ENCODE data around the gene INSM2. TPM values are rescaled to one million over a fixed set of nuclear protein-coding genes. Genes with fewer than 3 reads are reported as not detected.

The INSM2 gene
- total RNA-seq, 2 donors from 2014 or later = not detected

DNA sequence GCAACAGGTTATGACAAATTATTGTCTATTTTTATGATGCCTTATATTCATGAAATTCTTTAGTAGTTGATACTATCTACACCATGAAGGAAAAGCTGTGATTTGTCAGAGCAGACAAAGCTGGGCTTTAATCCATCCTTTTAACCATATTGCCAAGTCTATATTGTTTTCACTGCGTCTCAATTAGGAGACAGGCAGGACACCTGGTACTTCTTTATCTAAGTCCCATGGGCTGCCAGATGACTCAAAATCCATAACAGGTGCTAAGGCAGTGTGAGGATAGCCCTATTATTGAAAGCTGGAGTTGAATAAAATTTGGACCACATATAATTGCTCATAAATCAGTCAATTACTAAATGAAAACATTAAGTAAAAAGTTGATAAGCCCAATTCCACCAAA is 22.6 kb downstream of the INSM2 start:
- WGBS, 2 donors = 72 to 78% methylated on average over 1 of the region's 1 CpG
- intact Hi-C loops (cut with DNase I) = no loop called here
- no peak for TF ChIP-seq POLR2A (IDR thresholded peaks at IDR 0.05)
- TF ChIP-seq, protein P1, sequence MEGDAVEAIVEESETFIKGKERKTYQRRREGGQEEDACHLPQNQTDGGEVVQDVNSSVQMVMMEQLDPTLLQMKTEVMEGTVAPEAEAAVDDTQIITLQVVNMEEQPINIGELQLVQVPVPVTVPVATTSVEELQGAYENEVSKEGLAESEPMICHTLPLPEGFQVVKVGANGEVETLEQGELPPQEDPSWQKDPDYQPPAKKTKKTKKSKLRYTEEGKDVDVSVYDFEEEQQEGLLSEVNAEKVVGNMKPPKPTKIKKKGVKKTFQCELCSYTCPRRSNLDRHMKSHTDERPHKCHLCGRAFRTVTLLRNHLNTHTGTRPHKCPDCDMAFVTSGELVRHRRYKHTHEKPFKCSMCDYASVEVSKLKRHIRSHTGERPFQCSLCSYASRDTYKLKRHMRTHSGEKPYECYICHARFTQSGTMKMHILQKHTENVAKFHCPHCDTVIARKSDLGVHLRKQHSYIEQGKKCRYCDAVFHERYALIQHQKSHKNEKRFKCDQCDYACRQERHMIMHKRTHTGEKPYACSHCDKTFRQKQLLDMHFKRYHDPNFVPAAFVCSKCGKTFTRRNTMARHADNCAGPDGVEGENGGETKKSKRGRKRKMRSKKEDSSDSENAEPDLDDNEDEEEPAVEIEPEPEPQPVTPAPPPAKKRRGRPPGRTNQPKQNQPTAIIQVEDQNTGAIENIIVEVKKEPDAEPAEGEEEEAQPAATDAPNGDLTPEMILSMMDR (IDR thresholded peaks at IDR 0.05) = no peak
- DNase-seq (no peak), ATAC-seq (no peak)
- Histone ChIP-seq H3K27me3 (no peaks in the 10 kb centered on the region), H3K4me1 (no peaks in the 10 kb centered on the region), H3K27ac (no peak overlapping the region), H3K9me3 (no peaks in the 10 kb centered on the region), H3K36me3 (replicated peaks in 1 of 2; ENCODE audit: insufficient read depth in 1 of 2, low read depth in 2 of 2) (no peaks in the 10 kb centered on the region), H3K4me3 (no peak overlapping the region)

DNA sequence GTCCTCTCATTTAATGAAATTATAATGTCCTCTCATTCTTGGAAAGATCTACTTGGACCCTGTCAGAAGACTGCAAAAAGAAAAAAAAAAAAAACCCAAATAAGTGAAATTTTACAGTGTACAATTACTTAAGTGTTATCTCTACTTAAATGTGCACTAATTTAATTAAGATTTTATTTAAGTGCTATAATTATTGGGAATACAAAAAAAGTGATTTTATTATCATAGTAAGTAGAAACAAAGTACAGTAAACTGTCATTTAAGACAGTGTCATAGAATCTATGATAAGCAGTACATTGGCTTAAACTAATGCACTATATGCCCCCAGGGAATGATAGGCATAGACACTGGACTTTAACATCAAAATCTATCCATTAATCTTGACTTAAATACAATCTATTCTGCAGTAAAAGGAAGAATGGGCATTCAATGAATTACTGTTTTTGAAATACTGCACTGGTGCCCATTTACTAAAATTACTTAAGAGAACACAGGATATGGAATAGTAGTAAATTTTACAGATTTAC is 23.3 kb downstream of the INSM2 start:
- ATAC-seq = no peak
- no peak for DNase-seq
- no peak for TF ChIP-seq POLR2A (IDR thresholded peaks at IDR 0.05)
- TF ChIP-seq, protein P1 (IDR thresholded peaks at IDR 0.05) = no peak
- intact Hi-C loops (cut with DNase I) = no loop called here
- no peaks in the 10 kb centered on the region for H3K36me3 ChIP-seq (replicated peaks in 1 of 2; ENCODE audit: insufficient read depth in 1 of 2, low read depth in 2 of 2)
- H3K27me3 ChIP-seq = no peaks in the 10 kb centered on the region
- no peak overlapping the region for H3K27ac ChIP-seq
- H3K9me3 ChIP-seq = no peaks in the 10 kb centered on the region
- no peak overlapping the region for H3K4me3 ChIP-seq
- H3K4me1 ChIP-seq = no peaks in the 10 kb centered on the region

DNA sequence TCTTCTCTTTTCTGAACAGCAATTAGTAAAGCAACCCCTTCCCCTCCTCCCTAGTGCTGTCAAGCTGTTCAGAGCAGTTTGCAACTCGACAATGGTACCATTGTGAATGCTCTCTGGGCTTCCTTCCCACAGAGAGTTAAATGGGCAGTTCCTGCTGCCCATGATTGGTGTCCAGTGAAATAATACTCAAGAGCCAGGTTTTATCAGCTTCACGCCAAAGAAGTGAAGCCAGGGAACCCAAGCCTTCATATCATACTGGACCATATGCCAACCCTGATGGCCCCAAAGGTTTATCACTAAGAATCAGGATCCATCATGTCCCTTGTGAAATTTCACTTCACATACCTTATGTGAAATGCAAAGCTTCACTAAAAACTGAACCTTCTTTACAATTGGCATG is 24.7 kb downstream of the INSM2 start:
- intact Hi-C loops (cut with DNase I) = no loop called here
- Histone ChIP-seq H3K27me3 (no peaks in the 10 kb centered on the region), H3K27ac (no peak overlapping the region), H3K4me3 (no peak overlapping the region), H3K9me3 (no peaks in the 10 kb centered on the region), H3K4me1 (no peaks in the 10 kb centered on the region), H3K36me3 (replicated peaks in 1 of 2; ENCODE audit: insufficient read depth in 1 of 2, low read depth in 2 of 2) (no peaks in the 10 kb centered on the region)
- DNase-seq = no peak
- ATAC-seq = no peak
- TF ChIP-seq POLR2A (IDR thresholded peaks at IDR 0.05) = no peak
- WGBS, 2 donors = 68 to 74% methylated on average over 2 of the region's 2 CpGs

DNA sequence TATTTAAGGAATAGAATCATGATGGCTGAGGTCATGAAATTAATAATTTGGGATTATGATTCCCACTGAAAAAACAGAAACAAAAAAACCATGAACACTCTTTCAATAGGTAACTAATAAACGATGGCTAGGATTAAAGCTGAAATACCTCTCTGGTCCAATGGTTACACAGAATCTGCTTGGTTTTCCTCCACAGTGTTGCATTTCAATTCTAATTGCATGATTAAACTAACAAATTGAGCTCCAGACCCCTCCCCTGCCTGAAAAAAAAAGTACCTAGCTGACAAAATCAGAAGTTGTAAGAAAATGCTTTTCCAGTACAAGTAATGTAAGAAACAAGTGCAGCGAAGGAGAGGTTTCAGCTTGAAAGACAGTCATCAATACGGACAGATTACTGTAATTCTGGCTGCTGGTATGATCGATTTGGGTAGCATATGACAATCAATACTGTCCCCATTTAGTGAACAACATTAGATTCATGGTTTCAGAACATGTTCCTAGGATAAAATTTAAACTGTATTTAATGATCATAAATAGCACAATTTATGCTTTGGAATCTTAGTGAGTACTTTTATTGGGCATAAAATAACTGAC is 32.0 kb downstream of the INSM2 start:
- Histone ChIP-seq H3K4me3 (no peak overlapping the region), H3K36me3 (replicated peaks in 1 of 2; ENCODE audit: insufficient read depth in 1 of 2, low read depth in 2 of 2) (no peaks in the 10 kb centered on the region), H3K27me3 (no peaks in the 10 kb centered on the region), H3K27ac (no peak overlapping the region), H3K4me1 (no peaks in the 10 kb centered on the region), H3K9me3 (no peaks in the 10 kb centered on the region)
- DNase-seq (no peak), ATAC-seq (no peak)
- 93 to 94% methylated on average over 4 of the region's 4 CpGs for WGBS, 2 donors
- intact Hi-C loops (cut with DNase I) = no loop called here
- TF ChIP-seq, protein P1 (IDR thresholded peaks at IDR 0.05) = no peak
- TF ChIP-seq POLR2A (IDR thresholded peaks at IDR 0.05) = no peak

DNA sequence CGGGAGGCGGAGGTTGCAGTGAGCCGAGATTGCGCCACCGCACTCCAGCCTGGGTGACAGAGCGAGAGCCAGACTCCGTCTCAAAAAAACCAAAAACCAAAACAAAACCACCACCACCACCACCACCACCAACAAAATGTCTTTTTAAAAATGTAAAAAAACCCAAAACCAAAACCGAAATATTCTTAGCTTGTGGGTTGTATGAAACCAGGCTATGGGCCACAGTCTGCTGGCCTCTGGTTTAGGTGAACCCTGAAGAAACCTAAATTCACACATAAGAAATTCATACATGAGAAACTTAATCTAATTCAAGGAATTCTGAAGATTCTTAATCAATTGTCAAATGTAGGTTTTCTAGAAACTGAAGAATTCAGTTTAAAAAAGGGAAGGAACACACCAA is 37.6 kb downstream of the INSM2 start:
- ATAC-seq (no peak), DNase-seq (no peak)
- 92 to 95% methylated on average over 8 of the region's 8 CpGs for WGBS, 2 donors
- TF ChIP-seq, protein P1 (IDR thresholded peaks at IDR 0.05) = no peak
- no peak for TF ChIP-seq POLR2A (IDR thresholded peaks at IDR 0.05)
- Histone ChIP-seq H3K27ac (no peak overlapping the region), H3K27me3 (no peaks in the 10 kb centered on the region), H3K4me3 (no peak overlapping the region), H3K4me1 (no peaks in the 10 kb centered on the region), H3K9me3 (no peaks in the 10 kb centered on the region), H3K36me3 (replicated peaks in 1 of 2; ENCODE audit: insufficient read depth in 1 of 2, low read depth in 2 of 2) (no peaks in the 10 kb centered on the region)
- intact Hi-C loops (cut with DNase I) = no loop called here
